Activated naive CD4-positive, alpha-beta T cell treated with anti-CD3 and anti-CD28 coated beads, Interleukin-2, amount 10 ng/mL, durations not matched to agents 7 days and 5 days (primary cell): ENCODE data around the gene CGRRF1.

Experiments used
- CTCF ChIA-PET: fragments of 350-600 bp; sonication (Branson Sonifier 250); formaldehyde crosslinking; loops from one replicate; lab custom pipeline; 2021; ENCODE audit warnings: antibody characterized with exemption; lab: Charles Lee
- DNase-seq: peaks from one replicate; pipeline ENCODE4 v3.0.0-alpha.2; 2020
- H3K27ac Mint-ChIP-seq: one replicate; pipeline ENCODE4 v1.8.0; 2021; ENCODE audit warnings: mild to moderate bottlenecking, moderate library complexity, mixed read lengths
- H3K27me3 Mint-ChIP-seq: one replicate; pipeline ENCODE4 v1.8.0; 2021; ENCODE audit warnings: mild to moderate bottlenecking, mixed read lengths
- H3K36me3 Mint-ChIP-seq: one replicate; pipeline ENCODE4 v1.8.0; 2021; ENCODE audit warnings: mixed read lengths
- H3K4me1 Mint-ChIP-seq: one replicate; pipeline ENCODE4 v1.8.0; 2021; ENCODE audit warnings: mixed read lengths
- H3K4me3 Mint-ChIP-seq: one replicate; pipeline ENCODE4 v1.8.0; 2021; ENCODE audit warnings: mild to moderate bottlenecking, moderate library complexity, mixed read lengths
- H3K9me3 Mint-ChIP-seq: one replicate; pipeline ENCODE4 v1.8.0; 2021; ENCODE audit warnings: mixed read lengths

The CGRRF1 gene

DNA sequence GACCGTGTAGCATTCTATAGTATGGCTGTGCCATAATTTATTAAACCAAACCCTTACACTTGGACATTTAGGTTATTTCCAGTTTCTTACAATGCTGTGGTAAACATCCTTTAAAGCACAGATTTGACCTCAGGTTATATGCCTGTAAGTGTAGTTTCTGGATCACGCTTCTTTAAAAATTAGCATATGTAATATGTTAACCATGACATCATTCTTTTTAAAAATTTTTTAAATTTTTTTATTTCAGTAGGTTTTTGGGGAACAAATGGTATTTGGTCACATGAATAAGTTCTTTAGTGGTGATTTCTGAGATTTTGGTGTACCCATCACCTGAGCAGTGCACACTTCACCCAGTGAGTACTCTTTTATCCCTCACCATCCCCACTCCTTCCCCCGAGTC lies 75.5 kb downstream of the CGRRF1 start:
- Mint-ChIP-seq H3K27me3 (peaks cover 15% of the 10 kb centered on the region), H3K36me3 (no peaks in the 10 kb centered on the region), H3K27ac (no peak overlapping the region), H3K4me1 (no peaks in the 10 kb centered on the region), H3K4me3 (no peak overlapping the region), H3K9me3 (no peaks in the 10 kb centered on the region)
- DNase-seq = no peak
- CTCF ChIA-PET = no interaction called here
